GM12878 (cell line): Measurements from ENCODE around the gene ANO6. TPM values are rescaled to one million over a fixed set of nuclear protein-coding genes. Genes with fewer than 3 reads are reported as not detected.

Experiments used
- ATAC-seq: fragments of 200-7000 bp; cut with Tn5 transposase; 3 replicates; pipeline ENCODE4 v1.9.1; 2020; ENCODE audit warnings: mild to moderate bottlenecking, moderate library complexity
- BruUV-seq: library from RNA; stranded (reverse); fragments of 400-500 nt; replicated peaks from 2 replicates; lab custom pipeline; 2021; lab: Mats Ljungman, UMichigan
- CTCF ChIA-PET: fragments of 300-600 bp; sonication (Branson Sonifier 250); formaldehyde crosslinking; extraction: SDS; loops from one replicate; lab custom pipeline; 2021; ENCODE audit warnings: inconsistent platforms; lab: Yijun Ruan, JAX
- POLR2A ChIA-PET: fragments of 350-600 bp; formaldehyde crosslinking; extraction: SDS; loops from one replicate; lab custom pipeline; 2021; ENCODE audit warnings: inconsistent platforms; lab: Charles Lee
- RAD21 ChIA-PET: fragments of 300-600 bp; sonication (Branson Sonifier 250); formaldehyde crosslinking; loops from one replicate; lab custom pipeline; 2023; ENCODE audit warnings: antibody characterized with exemption; ENCODE audit not compliant: unreplicated experiment; lab: Charles Lee
- SMC1A ChIA-PET: fragments of 300-600 bp; sonication (Branson Sonifier 250); formaldehyde crosslinking; loops from one replicate; lab custom pipeline; 2023; ENCODE audit not compliant: unreplicated experiment, uncharacterized antibody; lab: Charles Lee
- DNase-seq: peaks from one replicate; pipeline ENCODE4 v3.0.0-alpha.2; 2011; ENCODE audit warnings: low read depth, low spot score
- FAIRE-seq: peaks from 3 replicates; lab custom pipeline; 2011; peaks lifted over from hg19 to GRCh38; lab: Jason Lieb, UNC
- H2AFZ ChIP-seq: 2 replicates; pipeline ENCODE4 v1.6.0; 2011; ENCODE audit warnings: low read depth, low read length, control low read depth; ENCODE audit not compliant: control insufficient read depth
- H3K27ac ChIP-seq: 2 replicates; pipeline ENCODE4 v1.5.1; 2011; ENCODE audit warnings: control low read depth; ENCODE audit not compliant: control insufficient read depth, insufficient read depth
- H3K27me3 ChIP-seq, 2 experiments: replicated peaks in 1 of 2; 2 replicates each; pipeline versions ENCODE4 v1.6.0 to v1.6.1; 2011; ENCODE audit warnings: low read length in 1 of 2; ENCODE audit not compliant: control insufficient read depth in 2 of 2, insufficient read depth in 2 of 2
- H3K36me3 ChIP-seq, 2 experiments: 2 replicates each; pipeline ENCODE4 v1.5.1; 2011; ENCODE audit warnings: low read length in 1 of 2; ENCODE audit not compliant: control insufficient read depth in 2 of 2, insufficient read depth in 2 of 2
- H3K4me1 ChIP-seq: 2 replicates; pipeline ENCODE4 v1.6.1; 2011; ENCODE audit warnings: mild to moderate bottlenecking, low read length, moderate library complexity, mixed read lengths; ENCODE audit not compliant: control insufficient read depth, insufficient read depth
- H3K4me2 ChIP-seq: 2 replicates; pipeline ENCODE4 v1.6.0; 2011; ENCODE audit warnings: control low read depth; ENCODE audit not compliant: control insufficient read depth, insufficient read depth
- H3K4me3 ChIP-seq: fragments of 200-600 bp; sonication (generic); 2 replicates; pipeline ENCODE4 v1.5.1; 2016
- H3K79me2 ChIP-seq: 2 replicates; pipeline ENCODE4 v1.6.0; 2011; ENCODE audit warnings: low read length; ENCODE audit not compliant: control insufficient read depth, insufficient read depth
- H3K9ac ChIP-seq: 2 replicates; pipeline ENCODE4 v1.8.0; 2011; ENCODE audit warnings: low read length, control low read depth, mixed read lengths; ENCODE audit not compliant: control insufficient read depth, insufficient read depth
- H3K9me3 ChIP-seq: replicated peaks from 3 replicates; pipeline ENCODE4 v1.5.1; 2011; ENCODE audit warnings: mild to moderate bottlenecking, low read length; ENCODE audit not compliant: control insufficient read depth, insufficient read depth
- H4K20me1 ChIP-seq: 2 replicates; pipeline ENCODE4 v1.6.0; 2011; ENCODE audit not compliant: control insufficient read depth, insufficient read depth
- CEBPB ChIP-seq, 2 experiments: fragments of 150-350 bp in 1 of 2; IDR thresholded peaks; 2 replicates each; pipeline ENCODE4 v1.6.1; 2012 to 2014; ENCODE audit warnings: low read depth in 2 of 2, low read length in 2 of 2, borderline replicate concordance in 1 of 2, inconsistent platforms in 1 of 2
- KAT2A ChIP-seq: conservative IDR thresholded peaks from 2 replicates; pipeline ENCODE4 v1.6.1; 2011; ENCODE audit warnings: low read depth, low read length; ENCODE audit not compliant: control insufficient read depth
- NFYA ChIP-seq: IDR thresholded peaks from 2 replicates; pipeline ENCODE4 v1.6.1; 2011; ENCODE audit warnings: low read depth, mild to moderate bottlenecking, low read length, improper control_type of control experiment, borderline replicate concordance
- NR2C2 ChIP-seq: IDR thresholded peaks from 2 replicates; pipeline ENCODE4 v1.6.1; 2011; ENCODE audit warnings: borderline replicate concordance, low read depth; ENCODE audit not compliant: control insufficient read depth, insufficient read length
- RCOR1 ChIP-seq: conservative IDR thresholded peaks from 2 replicates; pipeline ENCODE4 v1.6.1; 2012; ENCODE audit warnings: low read depth, low read length, improper control_type of control experiment
- RFX5 ChIP-seq: IDR thresholded peaks from 2 replicates; pipeline ENCODE4 v1.6.1; 2011; ENCODE audit warnings: low read depth, low read length, improper control_type of control experiment
- SIN3A ChIP-seq: IDR thresholded peaks from 2 replicates; pipeline ENCODE4 v1.6.1; 2012; ENCODE audit warnings: low read depth, low read length, improper control_type of control experiment
- SMARCA5 ChIP-seq: fragments of 450-650 bp; IDR thresholded peaks from 2 replicates; pipeline ENCODE4 v1.6.1; 2017; ENCODE audit warnings: mild to moderate bottlenecking
- SRF ChIP-seq, 2 experiments: IDR thresholded peaks; 2 replicates each; pipeline ENCODE4 v1.6.1; 2011; ENCODE audit warnings: low read depth in 2 of 2, low read length in 2 of 2, mild to moderate bottlenecking in 1 of 2, moderate library complexity in 1 of 2
- TBL1XR1 ChIP-seq: IDR thresholded peaks from 2 replicates; pipeline ENCODE4 v1.6.1; 2012; ENCODE audit warnings: low read depth, low read length, improper control_type of control experiment
- TCF3 ChIP-seq: IDR thresholded peaks from 2 replicates; pipeline ENCODE4 v1.6.1; 2012; ENCODE audit warnings: low read depth, mild to moderate bottlenecking, low read length, borderline replicate concordance; ENCODE audit not compliant: insufficient read depth
- USF1 ChIP-seq: IDR thresholded peaks from 2 replicates; pipeline ENCODE4 v1.6.1; 2011; ENCODE audit warnings: borderline replicate concordance, low read depth, mild to moderate bottlenecking, moderate library complexity, mixed read lengths, low read length; ENCODE audit not compliant: insufficient read depth; ENCODE audit errors: extremely low read length
- YBX1 ChIP-seq: fragments of 450-650 bp; IDR thresholded peaks from 2 replicates; pipeline ENCODE4 v1.6.1; 2016; ENCODE audit warnings: antibody characterized with exemption
- ZBED1 ChIP-seq: IDR thresholded peaks from 2 replicates; pipeline ENCODE4 v1.6.1; 2016; ENCODE audit warnings: borderline replicate concordance
- ZNF687 ChIP-seq: fragments of 450-650 bp; IDR thresholded peaks from 2 replicates; pipeline ENCODE4 v1.6.1; 2017; ENCODE audit warnings: mild to moderate bottlenecking, moderate library complexity
- WGBS: methylation state at CpG from one replicate; pipeline ENCODE4 v1.1.6; 2016; ENCODE audit warnings: low lambda C conversion rate; ENCODE audit not compliant: insufficient replicate concordance, insufficient coverage; ENCODE audit errors: missing lambda C conversion rate; 5-methylcytosine and 5-hydroxymethylcytosine counted together
- in situ Hi-C: fragments of 300-500 bp; cut with MboI; formaldehyde crosslinking; loops from 9 replicates; pipeline ENCODE4 v1.14.3; 2018; ENCODE audit warnings: mixed read lengths
- intact Hi-C: fragments of 100-400 bp; cut with micrococcal nuclease; formaldehyde crosslinking; loops from one replicate; pipeline ENCODE4 v1.14.2; 2022; ENCODE audit not compliant: unreplicated experiment
- polyA plus RNA-seq, 11 experiments: library from polyadenylated mRNA; depleted of rRNA in 4 of 11; unstranded in 6 of 11; stranded (reverse) in 5 of 11; fragments of >200 nt; fragmentation: Nextera tagmentation in 4 of 11; fragmentation: Illumina TruSeq in 1 of 11; extraction: Ambion mirVana in 4 of 11; extraction: Trizol in 1 of 11; gene quantifications; 1 replicate in 1 of 11; 2 replicates in 10 of 11; pipeline versions ENCODE4 v1.2.1 to v1.2.3, GENCODE V29; 2011 to 2016; ENCODE audit warnings: inconsistent platforms in 2 of 11, missing spikeins in 2 of 11, low read depth in 1 of 11
- total RNA-seq, 4 experiments: library from RNA; depleted of rRNA in 3 of 4; stranded (reverse); fragments of >200 nt in 3 of 4; fragmentation: Illumina TruSeq in 1 of 4; extraction: Trizol in 1 of 4; gene quantifications; 2 replicates each; pipeline versions ENCODE4 v1.2.1 to v1.2.3, GENCODE V29; 2013 to 2021
- TF ChIP-seq, protein P1 (sequence below): fragments of 450-650 bp; IDR thresholded peaks from 2 replicates; pipeline ENCODE4 v1.6.1; 2017; ENCODE audit warnings: borderline replicate concordance

The ANO6 gene
- total and polyA plus RNA-seq, 10 of the 15 experiments (the other 5 are each of a cell fraction or from before 2014, with no cell fraction given), result 4.6 to 30.3 (median 26.0) TPM

DNA sequence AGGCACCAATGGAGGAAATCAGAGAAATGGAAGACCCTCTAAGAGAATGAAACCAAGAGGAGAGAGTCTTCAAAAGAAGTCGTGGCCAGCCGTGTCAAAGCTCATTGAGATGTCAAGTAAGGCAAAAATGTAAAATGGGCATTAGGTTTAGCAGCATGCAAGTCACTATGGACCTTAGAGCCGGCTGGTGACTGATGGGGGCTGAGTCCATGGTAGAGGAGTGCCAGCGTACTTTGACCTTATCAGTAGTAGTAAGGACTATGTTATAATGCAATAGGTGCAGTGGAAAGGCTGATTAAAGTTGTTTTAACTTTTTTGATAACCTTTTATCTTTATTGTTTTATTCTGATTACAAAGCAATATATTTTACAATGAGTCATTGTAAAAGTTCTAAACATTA is 66.5 kb downstream of the ANO6 start:
- ChIA-PET POLR2A (no interaction called here), CTCF (no interaction called here), SMC1A (no interaction called here), RAD21 (no interaction called here)
- no peaks in the 10 kb centered on the region for H3K9me3 ChIP-seq
- H3K9ac ChIP-seq, result no peak overlapping the region
- H3K27me3 ChIP-seq, result no peaks in the 10 kb centered on the region
- H3K36me3 ChIP-seq, result no peaks in the 10 kb centered on the region; a peak in 2 of 4 replicates
- 100% methylated on average over 4 of the region's 4 CpGs for WGBS
- intact Hi-C loops, result no loop called here
- no peaks in the 10 kb centered on the region; the same call in 1 of the 2 replicates for H4K20me1 ChIP-seq
- H3K4me2 ChIP-seq, result no peak overlapping the region
- H3K27ac ChIP-seq, result no peak overlapping the region
- FAIRE-seq (no peak), DNase-seq (no peak), ATAC-seq (no peak)
- BruUV-seq, result no TSS peak
- no peak overlapping the region for H3K4me3 ChIP-seq
- in situ Hi-C loops, result no loop called here
- TF ChIP-seq TBL1XR1 (no peak), NFYA (no peak), TCF3 (no peak), RCOR1 (no peak), YBX1 (no peak), SRF (IDR thresholded peaks at IDR 0.05; ENCODE audit: low read depth in 2 of 2, low read length in 2 of 2) (no peak), USF1 (no peak), KAT2A (no peak), ZBED1 (no peak), ZNF687 (no peak), NR2C2 (no peak), RFX5 (no peak), SMARCA5 (no peak), SIN3A (no peak), CEBPB (IDR thresholded peaks at IDR 0.05; ENCODE audit: borderline replicate concordance in 1 of 2, low read depth in 2 of 2, low read length in 2 of 2) (no peak)
- TF ChIP-seq, protein P1, sequence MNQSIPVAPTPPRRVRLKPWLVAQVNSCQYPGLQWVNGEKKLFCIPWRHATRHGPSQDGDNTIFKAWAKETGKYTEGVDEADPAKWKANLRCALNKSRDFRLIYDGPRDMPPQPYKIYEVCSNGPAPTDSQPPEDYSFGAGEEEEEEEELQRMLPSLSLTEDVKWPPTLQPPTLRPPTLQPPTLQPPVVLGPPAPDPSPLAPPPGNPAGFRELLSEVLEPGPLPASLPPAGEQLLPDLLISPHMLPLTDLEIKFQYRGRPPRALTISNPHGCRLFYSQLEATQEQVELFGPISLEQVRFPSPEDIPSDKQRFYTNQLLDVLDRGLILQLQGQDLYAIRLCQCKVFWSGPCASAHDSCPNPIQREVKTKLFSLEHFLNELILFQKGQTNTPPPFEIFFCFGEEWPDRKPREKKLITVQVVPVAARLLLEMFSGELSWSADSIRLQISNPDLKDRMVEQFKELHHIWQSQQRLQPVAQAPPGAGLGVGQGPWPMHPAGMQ, result no peak
- peaks cover 1% of the 10 kb centered on the region for H3K79me2 ChIP-seq
- H3K4me1 ChIP-seq, result no peaks in the 10 kb centered on the region; the same call in 1 of the 2 replicates
- no peak overlapping the region for H2AFZ ChIP-seq
